T-helper 22 cell (primary cell): ENCODE measurements around the gene JOSD2.

ENCODE experiments used
- DNase-seq: peaks from one replicate; pipeline ENCODE4 v3.0.0-alpha.2; 2020; ENCODE audit warnings: low read depth

JOSD2 gene, protein sequence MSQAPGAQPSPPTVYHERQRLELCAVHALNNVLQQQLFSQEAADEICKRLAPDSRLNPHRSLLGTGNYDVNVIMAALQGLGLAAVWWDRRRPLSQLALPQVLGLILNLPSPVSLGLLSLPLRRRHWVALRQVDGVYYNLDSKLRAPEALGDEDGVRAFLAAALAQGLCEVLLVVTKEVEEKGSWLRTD

DNA sequence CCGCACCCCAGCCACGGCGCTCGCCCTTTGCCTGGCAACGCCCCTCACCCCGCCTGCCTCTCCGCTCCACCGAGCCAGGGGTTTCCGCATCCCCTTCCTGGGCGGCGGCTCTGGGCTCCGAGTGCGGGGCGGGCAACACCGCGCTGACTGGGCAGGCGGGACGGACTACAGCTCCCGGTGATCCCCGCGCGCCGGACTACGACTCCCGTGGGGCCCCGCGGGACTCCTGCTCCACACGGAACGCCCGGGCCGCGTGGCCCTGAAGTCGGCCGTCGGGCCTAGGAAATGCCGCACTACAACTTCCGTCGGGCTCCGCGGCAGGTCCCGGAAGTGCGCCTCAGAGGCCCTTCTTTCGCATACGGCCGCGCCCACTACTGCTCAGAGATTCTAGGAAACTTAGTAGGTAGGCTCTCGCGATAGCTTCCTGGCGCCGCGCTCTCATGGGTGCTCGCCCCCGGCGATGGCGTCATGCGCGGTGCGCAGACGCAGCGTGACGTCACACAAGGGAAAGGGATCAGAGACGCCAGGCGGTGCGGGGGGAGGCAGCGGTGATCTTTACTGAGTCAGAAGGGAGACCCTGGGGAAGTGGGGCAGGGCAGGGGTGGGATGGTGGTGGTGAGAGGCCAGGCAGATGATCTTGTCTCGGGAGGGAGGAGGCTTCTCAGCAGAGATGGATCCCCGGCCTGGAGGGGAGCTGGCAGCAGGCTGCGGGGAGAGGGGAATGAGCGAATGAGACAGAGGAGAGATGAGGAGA, at the start of gene JOSD2:
TSS of gene JOSD2 (minus strand) at position 123 of the 754 bp plus-strand sequence. CDS start 760 bp downstream, outside the sequence.
- DNase-seq = peak; percentile 97

DNA sequence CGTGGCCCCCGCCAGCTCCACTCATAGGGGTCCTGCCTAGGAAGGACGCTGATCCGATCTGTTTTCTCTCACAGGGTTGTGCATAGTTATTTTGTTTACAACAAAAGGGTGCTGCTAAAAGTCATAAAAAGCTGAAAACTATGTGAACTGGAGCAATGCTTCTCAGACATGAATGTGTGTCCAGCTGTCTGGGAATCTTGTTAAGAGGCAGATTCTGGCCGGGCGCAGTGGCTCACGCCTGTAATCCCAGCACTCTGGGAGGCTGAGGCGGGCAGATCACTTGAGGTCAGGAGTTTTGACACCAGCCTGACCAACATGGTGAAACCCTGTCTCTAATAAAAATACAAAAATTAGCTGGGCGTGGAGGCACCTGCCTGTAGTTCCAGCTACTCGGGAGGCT, 48.6 kb upstream of the JOSD2 start:
- DNase-seq = no peak

DNA sequence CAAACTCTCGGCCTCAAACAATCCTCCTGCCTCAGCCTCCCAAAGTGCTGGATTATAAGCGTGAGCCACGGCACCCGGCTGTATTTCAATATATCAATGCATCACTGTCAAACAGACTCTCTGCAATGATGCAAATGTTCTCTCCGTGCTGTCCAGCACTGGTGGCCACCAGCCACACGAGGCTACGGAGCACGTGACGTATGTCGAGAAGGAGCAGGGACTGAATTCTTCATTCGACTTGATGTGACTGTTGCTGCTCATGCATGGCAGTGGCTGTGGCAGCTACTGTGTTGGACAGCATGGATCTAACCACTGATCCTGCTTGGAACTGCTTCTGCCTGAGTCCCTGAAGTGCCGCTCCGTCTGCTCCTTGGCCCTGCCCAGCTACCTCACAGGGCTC, 47.5 kb upstream of the JOSD2 start:
- DNase-seq = no peak

DNA sequence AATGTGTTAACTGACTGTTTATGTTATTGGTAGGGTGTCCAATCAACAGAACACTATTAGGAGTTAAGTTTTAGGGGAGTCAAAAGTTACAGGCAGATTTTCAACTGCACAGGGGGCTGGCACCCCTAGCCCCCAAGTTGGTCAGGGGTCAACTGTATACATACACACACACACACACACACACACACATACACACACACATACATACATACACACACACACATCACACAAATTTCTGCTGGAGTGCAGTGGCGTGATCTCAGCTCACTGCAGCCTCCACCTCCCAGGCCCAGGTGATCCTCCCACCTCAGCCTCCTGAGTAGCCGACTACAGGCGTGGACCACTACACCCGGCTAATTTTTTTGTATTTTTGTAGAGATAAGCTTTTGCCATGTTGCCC, 47.0 kb upstream of the JOSD2 start:
- DNase-seq = no peak

DNA sequence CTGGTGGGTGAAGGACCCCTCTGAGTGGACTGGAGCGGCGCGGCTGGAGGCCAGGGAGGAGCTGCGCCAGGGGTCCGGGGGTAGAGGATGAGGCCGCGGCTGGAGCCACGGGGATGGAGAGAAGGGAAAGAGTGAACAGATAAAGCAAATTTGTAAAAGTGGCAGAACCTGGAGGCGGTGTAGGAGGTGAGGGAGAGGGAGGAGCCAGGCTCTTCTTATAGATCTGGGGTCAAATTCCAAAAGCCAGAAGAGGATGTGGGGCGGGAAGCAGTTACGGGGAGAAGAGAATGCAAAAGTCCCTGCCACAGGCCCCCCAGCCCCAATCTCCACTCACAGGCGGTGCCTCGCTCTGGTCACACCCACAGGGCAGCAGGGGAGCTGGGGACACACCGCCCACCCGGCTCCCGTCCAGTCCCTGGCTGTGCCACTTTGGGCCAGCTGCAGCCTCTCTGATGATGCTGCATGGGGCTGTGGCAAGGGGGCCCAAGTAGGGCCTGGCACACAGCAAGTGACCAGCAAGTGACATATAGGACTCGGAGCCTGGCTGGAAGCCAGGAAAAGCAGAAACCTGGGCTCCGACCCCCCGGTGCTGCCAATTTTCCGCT, 46.1 kb upstream of the JOSD2 start:
- no peak for DNase-seq

DNA sequence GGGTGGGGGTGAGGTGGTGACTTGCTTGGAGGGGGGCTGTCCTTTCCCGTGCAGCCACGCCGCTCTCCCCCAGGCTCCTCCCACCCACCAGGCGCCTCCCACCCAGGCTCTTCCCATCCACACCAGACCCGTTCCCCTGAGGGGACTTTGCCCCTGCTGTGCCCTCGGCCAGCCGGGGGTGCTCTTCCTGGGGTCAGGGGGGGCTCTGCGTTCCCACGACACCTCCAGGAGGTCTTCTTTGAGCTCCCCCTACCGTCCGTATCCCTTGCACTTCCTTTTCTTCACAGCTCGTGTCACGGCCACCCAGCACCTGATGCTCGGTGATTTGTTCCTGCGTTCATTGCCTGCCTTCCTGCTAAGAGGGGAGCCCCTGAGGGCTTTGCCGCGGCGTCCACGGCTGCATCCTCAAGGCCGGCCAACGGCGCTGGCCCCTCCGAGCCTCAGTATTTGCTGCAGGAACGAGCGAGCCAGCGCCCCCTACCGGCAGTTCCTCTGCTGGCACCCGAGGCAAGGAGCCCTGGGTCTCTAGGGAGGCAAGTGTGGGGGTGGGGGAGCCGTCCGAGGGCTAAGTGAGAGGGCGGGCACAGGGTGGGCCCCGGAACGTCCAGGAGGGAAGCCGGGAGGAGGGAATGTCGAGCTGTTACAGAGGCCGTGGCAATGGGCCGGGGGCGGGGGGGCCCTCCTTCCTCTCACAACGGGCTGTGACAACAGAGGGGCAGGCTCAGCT, 45.5 kb upstream of the JOSD2 start:
- DNase-seq = peak; percentile 26

DNA sequence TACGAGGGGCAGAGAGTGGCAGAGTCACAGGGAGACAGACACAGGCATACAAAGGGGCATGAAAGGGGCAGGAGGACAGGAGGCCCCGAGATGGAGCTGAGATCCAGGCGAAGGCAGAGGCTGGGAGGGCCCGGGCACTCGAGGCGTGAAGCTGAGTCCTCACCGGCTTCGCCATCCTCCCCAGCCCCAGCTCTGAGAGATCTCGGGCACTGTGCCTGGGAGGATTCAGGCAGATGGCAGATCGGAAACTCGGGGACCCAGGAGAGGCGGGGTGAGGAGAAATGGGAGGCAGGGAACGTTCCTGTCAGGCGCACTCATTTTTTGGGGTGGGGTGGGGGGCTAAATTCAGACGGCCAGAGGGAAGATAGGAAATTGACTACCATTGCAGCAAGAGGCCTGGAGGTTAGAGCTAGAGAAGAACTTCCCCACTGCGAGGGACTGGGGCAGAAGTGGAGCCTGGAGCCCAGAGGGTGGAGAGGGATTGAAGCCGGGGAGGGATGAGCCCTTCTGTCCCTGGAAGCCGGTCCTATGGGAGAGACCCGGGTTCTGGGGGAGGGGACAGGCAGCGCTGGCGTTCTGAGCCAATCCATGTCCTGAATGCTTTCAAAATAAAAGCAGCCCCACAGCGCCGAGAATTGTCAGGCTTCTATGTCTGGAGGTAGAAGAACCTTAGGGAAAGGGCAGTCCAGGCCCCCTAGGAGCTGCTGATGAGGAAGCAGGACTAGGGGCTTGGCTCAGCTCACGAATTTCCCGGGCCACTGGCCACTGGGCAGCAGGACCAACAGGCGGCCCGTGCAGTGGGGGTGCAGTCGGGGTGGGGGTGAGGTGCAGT, 44.7 kb upstream of the JOSD2 start:
- no peak for DNase-seq

DNA sequence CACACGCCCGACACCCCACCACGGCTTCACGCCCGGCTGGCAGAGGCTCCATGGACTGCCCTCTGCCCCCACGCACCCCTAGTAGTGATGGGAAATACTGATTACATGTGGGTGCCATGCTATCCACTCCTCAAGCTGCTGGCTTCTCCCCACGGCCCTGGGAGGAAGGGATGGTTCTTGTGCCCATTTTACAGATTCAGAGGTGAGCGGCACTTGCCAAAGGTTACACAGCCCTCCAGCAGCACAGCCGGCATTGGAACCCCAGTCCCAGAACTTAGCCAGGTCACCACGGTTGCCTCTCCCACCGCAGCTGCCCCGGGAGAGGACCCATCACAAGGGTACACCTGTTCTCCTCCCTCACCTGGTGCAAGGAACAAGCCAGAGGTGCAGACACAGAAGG, 44.0 kb upstream of the JOSD2 start:
- DNase-seq = no peak

DNA sequence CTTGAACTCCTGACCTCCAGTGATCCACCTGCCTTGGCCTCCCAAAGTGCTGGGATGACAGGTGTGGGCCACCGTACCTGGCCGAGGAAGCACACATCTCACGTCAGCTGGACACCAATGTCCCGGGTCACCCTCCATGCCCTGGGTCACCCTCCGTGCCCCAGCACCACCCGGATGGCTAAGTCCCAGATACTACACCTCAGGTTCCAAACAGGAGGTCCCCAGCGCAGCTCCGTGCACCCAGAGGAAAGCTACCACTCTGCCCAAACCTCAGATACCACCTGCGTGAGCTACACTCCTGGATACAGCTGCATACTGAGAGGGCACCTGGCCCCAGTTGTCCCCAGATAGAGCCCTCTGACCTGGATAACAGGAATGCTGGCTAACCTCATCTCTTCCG, 43.2 kb upstream of the JOSD2 start:
- no peak for DNase-seq

DNA sequence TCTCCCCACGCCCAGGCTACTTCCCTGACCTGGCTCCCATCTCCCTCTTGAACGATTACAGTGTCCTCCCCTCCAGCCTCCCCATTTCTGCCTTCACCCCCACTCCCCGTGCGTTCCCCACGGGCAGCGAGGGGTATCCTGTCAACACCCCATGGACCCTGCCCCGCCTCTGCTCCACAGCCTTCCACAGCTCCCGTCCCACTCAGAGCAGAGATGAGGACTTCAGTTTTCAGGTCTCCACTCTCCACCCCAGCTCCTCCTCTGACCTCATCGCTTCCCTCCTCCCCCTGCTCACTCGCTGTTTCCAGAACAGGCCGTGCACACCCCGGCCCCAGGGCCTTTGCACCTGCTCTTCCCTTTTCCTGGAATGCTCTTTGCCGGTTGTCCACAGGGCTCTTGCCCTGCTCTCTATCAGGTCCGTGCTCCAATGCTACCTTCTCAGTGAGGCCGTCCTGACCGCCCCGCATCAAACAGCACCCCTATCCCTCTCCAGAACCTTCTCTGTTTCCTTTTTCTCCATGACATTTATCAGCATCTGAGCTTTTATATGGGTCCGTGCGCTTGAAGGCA, 42.2 kb upstream of the JOSD2 start:
- no peak for DNase-seq

DNA sequence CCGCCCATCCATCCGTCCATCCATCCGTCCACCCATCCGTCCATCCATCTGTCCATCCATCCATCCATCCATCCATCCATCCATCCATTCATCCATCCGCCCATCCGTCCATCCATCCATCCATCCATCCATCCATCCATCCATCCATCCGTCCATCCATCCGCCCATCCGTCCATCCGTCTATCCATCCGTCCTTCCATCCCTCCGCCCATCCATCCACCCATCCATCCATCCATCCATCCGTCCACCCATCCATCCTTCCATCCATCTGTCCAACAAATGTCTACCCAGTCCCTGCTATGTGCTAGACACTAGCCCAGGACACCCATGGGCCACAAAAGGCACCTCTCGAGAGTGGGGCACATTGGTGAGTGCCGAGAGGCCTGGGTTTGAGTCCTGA, 41.5 kb upstream of the JOSD2 start:
- no peak for DNase-seq

DNA sequence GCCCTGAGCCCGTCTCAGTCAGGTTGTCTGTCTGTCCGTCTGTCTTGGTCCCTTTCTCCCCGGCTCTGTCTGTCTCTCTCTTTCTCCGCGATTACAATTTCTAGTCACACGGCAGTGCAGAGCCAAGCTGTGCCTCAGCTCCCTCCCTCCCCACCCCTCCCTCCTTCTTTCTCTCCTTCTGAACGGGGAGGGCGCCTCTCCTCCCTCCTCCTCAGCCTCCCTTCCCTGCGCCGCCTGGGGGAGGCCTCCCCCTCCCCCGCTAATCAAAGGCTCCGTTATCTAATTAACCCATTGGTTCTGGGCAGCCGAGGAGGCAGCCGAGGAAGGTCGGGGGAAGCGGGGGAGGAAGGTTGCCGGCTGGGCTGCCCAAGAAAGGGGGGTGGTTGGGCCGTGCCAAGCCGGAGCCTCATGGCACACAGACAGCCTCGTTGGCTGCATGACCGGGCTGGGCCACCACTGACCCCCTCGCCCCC, 40.8 kb upstream of the JOSD2 start:
- no peak for DNase-seq

DNA sequence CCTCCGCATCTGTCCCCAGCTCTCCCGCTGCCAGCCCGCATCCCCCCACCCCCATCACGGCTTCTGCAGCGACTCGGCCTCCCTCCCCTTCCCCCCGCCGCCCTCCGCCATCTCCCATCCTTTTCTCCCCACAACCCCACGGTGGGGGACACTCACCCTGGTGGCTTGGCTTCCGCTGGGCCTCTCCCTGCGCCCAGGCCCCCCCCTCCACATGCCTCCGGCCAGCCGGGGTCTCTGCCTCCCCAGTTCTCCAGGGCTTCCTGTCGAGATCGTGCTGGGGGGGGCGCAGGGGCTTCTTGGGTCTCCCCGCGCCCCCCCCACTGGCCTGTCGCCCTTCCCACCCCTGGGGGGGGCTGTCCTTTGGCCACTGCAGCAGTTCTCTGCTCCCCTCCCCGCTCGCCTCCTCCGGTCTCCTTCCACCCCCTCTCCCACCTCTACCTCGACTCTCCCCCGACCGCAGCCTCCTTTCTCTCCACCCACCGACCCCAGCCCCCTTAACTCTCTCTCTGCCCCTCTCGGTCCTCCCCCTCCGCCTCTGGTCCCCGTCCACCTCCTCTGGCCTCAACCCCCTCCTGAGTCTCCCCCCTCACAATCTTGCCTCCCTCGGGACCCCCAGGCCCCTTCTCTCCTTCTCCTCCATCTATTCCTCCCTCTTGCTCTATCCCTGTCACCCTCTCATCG, 40.2 kb upstream of the JOSD2 start:
- DNase-seq = no peak

DNA sequence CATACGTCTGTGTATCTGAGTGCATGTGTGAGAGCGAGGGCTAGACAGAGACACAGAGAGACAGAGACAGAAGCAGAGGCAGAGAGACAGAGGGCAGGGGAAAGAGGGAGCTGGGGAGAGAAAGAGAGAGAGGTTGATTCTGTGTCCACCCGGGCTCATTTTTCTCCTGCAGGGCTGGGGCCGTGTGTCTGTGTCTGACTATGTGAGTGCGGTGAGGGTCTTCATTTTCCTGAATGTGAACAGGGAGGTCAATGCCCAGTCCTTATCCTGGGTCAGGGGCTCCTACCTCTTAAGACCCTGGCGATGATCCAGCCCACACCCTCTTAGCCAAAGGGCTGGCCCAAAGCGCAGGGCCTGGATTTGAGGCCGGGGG, 39.6 kb upstream of the JOSD2 start:
- DNase-seq = no peak

DNA sequence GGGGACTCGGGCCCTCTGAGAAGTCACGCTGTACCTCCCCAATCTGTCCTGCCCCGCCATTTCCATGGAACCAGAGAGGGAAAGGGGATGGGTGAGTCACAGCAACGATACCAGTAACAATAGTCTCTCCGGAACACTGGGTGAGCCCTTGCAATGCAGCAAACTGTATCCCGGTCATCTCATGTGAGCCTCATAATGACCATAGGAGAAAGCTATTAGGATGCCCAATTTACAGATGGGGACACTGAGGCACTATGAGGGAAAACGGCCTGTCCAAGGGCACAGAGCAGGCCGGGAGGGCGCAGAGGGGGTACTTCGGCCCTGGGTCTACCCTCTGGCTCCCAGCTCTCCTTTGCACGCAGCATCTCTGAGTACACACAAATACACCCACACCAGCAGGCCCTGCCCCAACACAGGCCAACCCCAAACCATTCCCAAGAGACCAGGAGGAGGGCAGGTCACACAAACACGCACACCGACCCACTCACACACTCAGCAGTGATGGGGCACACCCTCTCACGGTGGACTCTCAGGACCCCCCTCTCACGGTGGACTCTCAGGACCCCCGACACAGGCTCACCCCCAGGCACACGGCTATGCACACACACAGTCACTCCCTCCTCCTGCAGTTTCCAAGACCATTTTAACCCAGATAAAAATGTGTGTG, 39.1 kb upstream of the JOSD2 start:
- DNase-seq = no peak

DNA sequence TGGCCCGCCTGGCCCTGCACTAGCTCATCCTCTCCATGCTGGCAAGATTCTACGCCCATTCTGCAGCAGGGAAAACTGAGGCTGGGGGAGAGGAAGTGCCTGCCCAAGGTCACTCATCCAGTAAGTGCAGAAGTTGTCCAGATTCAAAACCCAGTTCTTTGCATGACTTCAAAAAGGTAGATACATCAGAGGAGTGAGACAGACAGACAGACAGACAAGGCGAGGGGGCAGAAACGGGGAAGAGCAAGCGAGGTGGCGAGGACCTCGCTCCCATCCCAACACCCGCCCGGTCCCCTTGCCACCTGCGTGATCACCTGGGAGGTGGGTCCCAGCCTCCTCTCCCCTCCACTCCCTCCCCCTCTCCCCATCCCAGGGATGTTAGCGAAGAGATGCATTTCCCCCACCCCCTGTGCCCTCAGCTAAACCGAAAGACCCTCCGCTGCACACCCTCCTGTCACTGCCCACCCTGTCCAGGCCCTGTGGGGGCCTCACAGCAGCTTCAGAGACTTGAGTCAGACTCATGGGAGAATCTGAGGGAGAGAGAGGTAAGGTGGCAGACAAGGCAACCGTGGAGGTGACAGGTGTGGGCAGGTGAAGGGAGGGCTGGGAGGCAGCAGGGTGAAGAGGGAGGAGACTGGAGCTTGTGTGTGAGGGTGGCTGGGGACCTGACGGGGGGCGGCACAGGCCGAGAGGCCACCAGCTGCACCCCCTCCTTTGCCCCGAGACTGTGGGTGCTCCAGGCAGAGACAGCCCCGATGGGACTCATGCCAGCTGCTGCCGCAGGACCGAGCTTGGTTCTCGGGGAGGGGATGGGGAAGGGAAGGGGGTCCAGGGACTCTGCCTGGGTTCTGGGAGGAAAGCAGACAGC, 38.3 kb upstream of the JOSD2 start:
- DNase-seq = no peak

DNA sequence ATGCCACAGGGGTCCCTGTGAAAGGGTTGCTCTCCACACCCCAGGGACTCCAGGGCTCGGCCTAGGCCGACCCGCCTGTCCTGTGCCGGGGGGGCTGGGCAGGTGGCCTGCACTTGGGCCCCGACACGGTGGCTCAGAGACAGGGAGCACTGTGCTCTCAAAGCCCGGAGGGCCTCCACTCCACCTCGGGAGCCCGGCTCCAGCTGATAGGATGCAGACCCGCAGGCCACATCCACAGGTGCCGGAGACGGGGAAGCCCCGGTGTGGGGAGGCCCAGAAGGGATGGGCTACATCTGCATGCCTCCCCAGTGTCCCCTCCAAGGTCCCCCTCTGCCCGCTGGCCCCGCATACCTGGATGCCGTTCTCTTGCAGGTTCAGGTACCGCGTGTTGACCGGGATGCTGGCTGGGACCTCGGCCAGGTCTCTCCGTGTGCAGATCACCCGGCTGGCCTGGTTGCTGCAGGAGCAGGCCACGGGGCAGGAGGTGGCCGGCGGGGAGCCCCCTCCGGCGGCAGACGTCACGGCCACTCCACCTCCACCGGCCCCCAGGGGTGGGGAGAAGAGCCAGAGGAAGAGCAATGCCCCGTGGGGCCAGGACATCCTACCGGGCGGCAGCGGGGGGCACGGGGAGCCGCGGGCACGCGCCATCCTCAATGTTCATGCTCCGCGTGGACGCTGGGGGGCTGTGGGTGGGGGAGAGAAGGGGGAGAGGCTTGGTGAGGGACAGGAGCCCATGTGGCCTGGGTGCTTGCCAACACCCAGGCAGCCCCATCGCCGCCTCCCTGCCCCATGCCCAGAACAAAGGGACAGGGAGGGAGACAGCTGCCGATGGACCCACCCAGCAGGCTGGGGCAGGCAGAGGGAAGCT, 37.4 kb upstream of the JOSD2 start:
- DNase-seq = no peak
